ENCODE results near the gene IGF2BP2.

DNA sequence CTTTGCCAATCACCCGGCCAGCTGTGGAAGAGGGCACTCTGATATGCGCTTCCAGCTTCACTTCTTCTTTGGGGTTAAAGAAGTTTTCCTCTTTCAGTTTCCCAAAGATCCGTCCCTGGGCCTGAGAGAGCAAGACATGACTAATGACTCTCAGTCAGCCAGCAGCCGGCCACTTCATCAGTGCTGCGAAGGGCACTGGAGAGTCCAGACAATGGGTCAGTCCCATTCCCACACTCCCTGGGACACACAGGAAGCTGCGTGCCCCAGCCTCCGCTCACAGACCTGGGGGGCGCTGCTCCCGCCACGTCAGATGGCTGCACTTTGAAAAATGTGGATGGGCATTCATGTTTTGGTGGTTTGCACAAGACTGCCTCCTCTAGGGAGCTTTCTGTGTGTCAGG lies 175.4 kb downstream of the IGF2BP2 start:
- no peak for TF ChIP-seq CTCF (IDR thresholded peaks at IDR 0.05)
- TF ChIP-seq POLR2A (IDR thresholded peaks at IDR 0.05), result no peak

All from lower leg skin (tissue), 3 donors.